GM18868 (cell line): ENCODE results near the gene SMYD2.

Experiments
- ATAC-seq: cut with Tn5 transposase; IDR thresholded peaks from one replicate; pipeline ENCODE4 v1.9.1; 2021; ENCODE audit warnings: mild to moderate bottlenecking, moderate library complexity; ENCODE audit not compliant: unreplicated experiment

Gene SMYD2

GRCh38 chr1:214354440-214355148 is 73.6 kb downstream of the SMYD2 start:
- no peak for ATAC-seq

- no peak for ATAC-seq
These were observed 79.2 kb downstream of the SMYD2 start for GRCh38 chr1:214360116-214360515.

- ATAC-seq: no peak
These were observed 79.7 kb downstream of the SMYD2 start for GRCh38 chr1:214360525-214361164.

- no peak for ATAC-seq
These were observed 80.7 kb downstream of the SMYD2 start for GRCh38 chr1:214361636-214362035.

GRCh38 chr1:214362188-214362882 is 81.4 kb downstream of the SMYD2 start:
- no peak for ATAC-seq

- no peak for ATAC-seq
These were observed 82.4 kb downstream of the SMYD2 start for GRCh38 chr1:214363386-214363785.

GRCh38 chr1:214364386-214364785 is 83.4 kb downstream of the SMYD2 start:
- no peak for ATAC-seq

- ATAC-seq: no peak
These were observed 83.9 kb downstream of the SMYD2 start for GRCh38 chr1:214364786-214365295.

GRCh38 chr1:214367841-214368240 is 86.9 kb downstream of the SMYD2 start:
- no peak for ATAC-seq

- no peak for ATAC-seq
These were observed 88.4 kb downstream of the SMYD2 start for GRCh38 chr1:214369364-214369763.

GRCh38 chr1:214370615-214371014 is 89.7 kb downstream of the SMYD2 start:
- ATAC-seq: no peak

- no peak for ATAC-seq
These were observed 91.1 kb downstream of the SMYD2 start for GRCh38 chr1:214372092-214372491.

- ATAC-seq: no peak
These were observed 96.5 kb downstream of the SMYD2 start for GRCh38 chr1:214377485-214377884.

- ATAC-seq: no peak
These were observed 96.9 kb downstream of the SMYD2 start for GRCh38 chr1:214377886-214378285.

- no peak for ATAC-seq
These were observed 97.5 kb downstream of the SMYD2 start for GRCh38 chr1:214378492-214378891.

- ATAC-seq: no peak
These were observed 98.4 kb downstream of the SMYD2 start for GRCh38 chr1:214379236-214379970.

GRCh38 chr1:214380396-214380795 is 99.4 kb downstream of the SMYD2 start:
- ATAC-seq: no peak

GRCh38 chr1:214380986-214381695 is 100.2 kb downstream of the SMYD2 start:
- ATAC-seq: no peak

- ATAC-seq: no peak
These were observed 102.7 kb downstream of the SMYD2 start for GRCh38 chr1:214383381-214384372.
